SK-N-MC (cell line): Measurements from ENCODE around the gene PCTP.

ENCODE experiments used
- EZH2 ChIP-seq: fragments of 200-600 bp; sonication (generic); IDR thresholded peaks from one replicate; pipeline ENCODE4 v1.6.1; 2017; ENCODE audit warnings: antibody characterized with exemption
- FOXP2 ChIP-seq: optimal IDR thresholded peaks from 2 replicates; pipeline ENCODE3; 2011; ENCODE audit warnings: mild to moderate bottlenecking, moderate library complexity; ENCODE audit not compliant: insufficient read depth; ENCODE audit errors: extremely low read length, control extremely low read depth
- POLR2AphosphoS5 ChIP-seq: IDR thresholded peaks from 2 replicates; pipeline ENCODE4 v1.6.1; 2012; ENCODE audit warnings: mild to moderate bottlenecking, low read depth, low read length, borderline replicate concordance

DNA sequence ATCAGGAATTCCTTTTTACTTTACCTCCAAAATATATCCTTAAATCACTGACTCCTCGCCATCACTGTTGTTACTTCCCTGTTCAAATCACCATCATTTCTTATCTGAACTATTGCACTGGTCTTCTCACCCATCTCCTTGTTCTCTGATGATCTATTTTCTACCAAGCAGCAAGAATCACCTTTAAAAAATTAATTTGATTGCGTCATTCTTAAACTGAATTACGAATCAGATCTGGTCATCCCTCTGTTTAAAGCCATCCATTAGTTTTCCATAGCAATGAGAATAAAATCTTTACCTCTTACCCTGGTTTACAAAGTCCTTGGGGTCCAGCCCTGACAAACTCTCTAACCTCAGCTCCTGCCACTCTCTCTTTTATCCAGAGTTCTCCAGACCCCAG, 14.6 kb downstream of the PCTP start:
- TF ChIP-seq EZH2 (no peak), POLR2AphosphoS5 (no peak), FOXP2 (no peak)
